Body of pancreas (tissue), 4 donors: ENCODE results near the gene TMEM229B. TPM values are rescaled to one million over a fixed set of nuclear protein-coding genes. Genes with fewer than 3 reads are reported as not detected.

Source experiments
- ATAC-seq: fragments of 150-250 bp; one replicate; pipeline ENCODE4 v1.9.1; 2016
- DNase-seq, 4 donors: peaks; one replicate each; pipeline ENCODE4 v3.0.0-alpha.2; 2019
- H3K27ac ChIP-seq, 4 donors: fragments of 200-600 bp; sonication (generic); 1 replicate in 3 of 4; 2 replicates in 1 of 4; pipeline versions ENCODE4 v1.5.1 to v1.6.1; 2016 to 2019; ENCODE audit warnings: mild to moderate bottlenecking in 1 of 4, mixed read lengths in 1 of 4, moderate library complexity in 1 of 4
- H3K27me3 ChIP-seq, 2 donors: fragments of 200-600 bp; sonication (generic); one replicate each; pipeline ENCODE4 v1.6.0; 2016; ENCODE audit warnings: mild to moderate bottlenecking in 1 of 2
- H3K36me3 ChIP-seq, 2 donors: fragments of 200-600 bp; sonication (generic); replicated peaks in 1 of 2; 2 replicates each; pipeline ENCODE4 v1.5.1; 2016; ENCODE audit warnings: low read depth in 2 of 2; ENCODE audit not compliant: insufficient read depth in 1 of 2
- H3K4me1 ChIP-seq: fragments of 200-600 bp; sonication (generic); one replicate; pipeline ENCODE4 v1.6.0; 2016
- H3K4me3 ChIP-seq, 2 donors: fragments of 200-600 bp; sonication (generic); 1 replicate in 1 of 2; 2 replicates in 1 of 2; pipeline ENCODE4 v1.5.1; 2016 to 2019
- H3K9me3 ChIP-seq, 3 donors: fragments of 200-600 bp; sonication (generic); 1 replicate in 2 of 3; 2 replicates in 1 of 3; pipeline ENCODE4 v1.5.1; 2016
- POLR2A ChIP-seq, 3 donors: fragments of 450-650 bp; IDR thresholded peaks; one replicate each; pipeline ENCODE4 v1.6.1; 2016; ENCODE audit warnings: antibody characterized with exemption in 3 of 3, mild to moderate bottlenecking in 2 of 3
- WGBS, 2 donors: methylation state at CpG; one replicate each; pipeline ENCODE4 v1.1.5; 2017; 5-methylcytosine and 5-hydroxymethylcytosine counted together
- intact Hi-C: fragments of 100-400 bp; cut with DNase I; formaldehyde crosslinking; loops from one replicate; pipeline ENCODE4 v1.15.1; 2023
- microRNA-seq, 2 donors: library from miRNA; unstranded; fragments of <30 nt; microRNA quantifications; one replicate each; pipeline ENCODE4, GENCODE V29; 2016; ENCODE audit warnings: borderline number of aligned reads in 2 of 2, borderline replicate concordance in 2 of 2
- small RNA-seq: library from RNA; depleted of rRNA; stranded (forward); fragments of <200 nt; gene quantifications from one replicate; pipeline ENCODE3, GENCODE V24; 2016
- total RNA-seq, 2 donors: library from RNA; depleted of rRNA; stranded (reverse); fragments of >200 nt; gene quantifications; one replicate each; pipeline ENCODE4 v1.1.0, GENCODE V29; 2016
- TF ChIP-seq, protein P1 (sequence below), 7 experiments: fragments of 450-650 bp in 4 of 7; fragments of 200-600 bp in 3 of 7; sonication (generic) in 3 of 7; IDR thresholded peaks; one replicate each; pipeline ENCODE4 v1.5.1; 2016 to 2019; ENCODE audit warnings: antibody characterized with exemption in 7 of 7

The TMEM229B gene
- total RNA-seq, 2 donors from 2014 or later = 2.0 to 4.4 TPM

DNA sequence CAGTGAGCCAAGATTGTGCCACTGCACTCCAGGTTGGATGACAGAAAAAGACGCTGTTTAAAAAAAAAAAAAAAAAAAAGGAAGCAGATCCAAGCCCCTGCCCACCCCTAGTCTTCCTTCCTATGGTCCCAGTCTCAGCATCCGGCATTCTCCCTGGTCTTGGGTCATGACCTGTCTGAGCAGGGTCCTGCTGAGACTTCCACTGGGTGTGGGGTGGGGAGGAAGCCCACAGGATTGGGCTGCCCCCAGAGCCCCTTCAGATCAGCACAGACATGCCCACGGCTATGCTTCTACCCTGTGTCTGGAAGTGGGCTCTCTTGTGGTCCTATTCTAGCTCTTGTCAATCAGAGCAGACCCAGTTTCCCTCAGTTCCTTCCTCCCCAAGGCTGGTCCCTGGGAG lies 64.0 kb downstream of the TMEM229B start:
- intact Hi-C loops = loop anchor here (10.0 kb wide), 1 partner anchor 150 kb away; no protein-coding TSS in a partner anchor
- Histone ChIP-seq H3K36me3 (no peaks in the 10 kb centered on the region), H3K27me3 (no peaks in the 10 kb centered on the region), H3K4me1 (peaks cover 21% of the 10 kb centered on the region), H3K4me3 (no peak overlapping the region), H3K27ac (no peak overlapping the region), H3K9me3 (no peaks in the 10 kb centered on the region)
- no peak for DNase-seq
- WGBS, 2 donors = 66 to 70% methylated on average over 2 to 3 of the region's 3 CpGs
- TF ChIP-seq, protein P1, sequence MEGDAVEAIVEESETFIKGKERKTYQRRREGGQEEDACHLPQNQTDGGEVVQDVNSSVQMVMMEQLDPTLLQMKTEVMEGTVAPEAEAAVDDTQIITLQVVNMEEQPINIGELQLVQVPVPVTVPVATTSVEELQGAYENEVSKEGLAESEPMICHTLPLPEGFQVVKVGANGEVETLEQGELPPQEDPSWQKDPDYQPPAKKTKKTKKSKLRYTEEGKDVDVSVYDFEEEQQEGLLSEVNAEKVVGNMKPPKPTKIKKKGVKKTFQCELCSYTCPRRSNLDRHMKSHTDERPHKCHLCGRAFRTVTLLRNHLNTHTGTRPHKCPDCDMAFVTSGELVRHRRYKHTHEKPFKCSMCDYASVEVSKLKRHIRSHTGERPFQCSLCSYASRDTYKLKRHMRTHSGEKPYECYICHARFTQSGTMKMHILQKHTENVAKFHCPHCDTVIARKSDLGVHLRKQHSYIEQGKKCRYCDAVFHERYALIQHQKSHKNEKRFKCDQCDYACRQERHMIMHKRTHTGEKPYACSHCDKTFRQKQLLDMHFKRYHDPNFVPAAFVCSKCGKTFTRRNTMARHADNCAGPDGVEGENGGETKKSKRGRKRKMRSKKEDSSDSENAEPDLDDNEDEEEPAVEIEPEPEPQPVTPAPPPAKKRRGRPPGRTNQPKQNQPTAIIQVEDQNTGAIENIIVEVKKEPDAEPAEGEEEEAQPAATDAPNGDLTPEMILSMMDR (IDR thresholded peaks at IDR 0.05) = no peak
- no peak for TF ChIP-seq POLR2A (IDR thresholded peaks at IDR 0.05)
- ATAC-seq = no peak

DNA sequence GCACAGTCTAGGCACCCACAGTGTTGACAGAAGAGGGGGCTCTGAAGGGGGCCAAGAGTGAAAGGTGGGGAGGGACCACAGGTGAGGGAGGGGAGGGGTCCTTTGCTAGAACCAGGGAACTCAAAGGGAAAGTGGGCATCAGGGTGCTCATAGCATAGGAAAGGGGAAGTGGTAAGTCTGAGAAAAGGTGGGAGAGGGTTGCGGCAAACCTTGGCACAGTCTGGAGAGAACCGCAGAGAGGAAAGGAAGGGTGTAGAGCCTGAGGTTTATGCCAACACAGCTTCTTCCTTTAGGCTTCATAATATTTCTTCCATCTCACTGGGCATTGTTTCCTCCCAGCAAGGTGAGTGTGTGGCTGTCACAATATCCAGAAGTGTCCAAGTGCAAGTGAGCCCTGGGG lies 65.1 kb downstream of the TMEM229B start:
- no peak for TF ChIP-seq POLR2A (IDR thresholded peaks at IDR 0.05)
- TF ChIP-seq, protein P1 (IDR thresholded peaks at IDR 0.05) = no peak
- no peaks in the 10 kb centered on the region for H3K27me3 ChIP-seq
- no peak overlapping the region for H3K27ac ChIP-seq
- ATAC-seq = no peak
- no peak for DNase-seq
- peaks cover 13% of the 10 kb centered on the region for H3K4me1 ChIP-seq
- no peaks in the 10 kb centered on the region for H3K9me3 ChIP-seq
- no peaks in the 10 kb centered on the region for H3K36me3 ChIP-seq
- no peak overlapping the region for H3K4me3 ChIP-seq
- intact Hi-C loops = loop anchor here (10.0 kb wide), 1 partner anchor 151 kb away; no protein-coding TSS in a partner anchor
- WGBS, 2 donors = 65 to 70% methylated on average over 2 of the region's 2 CpGs

DNA sequence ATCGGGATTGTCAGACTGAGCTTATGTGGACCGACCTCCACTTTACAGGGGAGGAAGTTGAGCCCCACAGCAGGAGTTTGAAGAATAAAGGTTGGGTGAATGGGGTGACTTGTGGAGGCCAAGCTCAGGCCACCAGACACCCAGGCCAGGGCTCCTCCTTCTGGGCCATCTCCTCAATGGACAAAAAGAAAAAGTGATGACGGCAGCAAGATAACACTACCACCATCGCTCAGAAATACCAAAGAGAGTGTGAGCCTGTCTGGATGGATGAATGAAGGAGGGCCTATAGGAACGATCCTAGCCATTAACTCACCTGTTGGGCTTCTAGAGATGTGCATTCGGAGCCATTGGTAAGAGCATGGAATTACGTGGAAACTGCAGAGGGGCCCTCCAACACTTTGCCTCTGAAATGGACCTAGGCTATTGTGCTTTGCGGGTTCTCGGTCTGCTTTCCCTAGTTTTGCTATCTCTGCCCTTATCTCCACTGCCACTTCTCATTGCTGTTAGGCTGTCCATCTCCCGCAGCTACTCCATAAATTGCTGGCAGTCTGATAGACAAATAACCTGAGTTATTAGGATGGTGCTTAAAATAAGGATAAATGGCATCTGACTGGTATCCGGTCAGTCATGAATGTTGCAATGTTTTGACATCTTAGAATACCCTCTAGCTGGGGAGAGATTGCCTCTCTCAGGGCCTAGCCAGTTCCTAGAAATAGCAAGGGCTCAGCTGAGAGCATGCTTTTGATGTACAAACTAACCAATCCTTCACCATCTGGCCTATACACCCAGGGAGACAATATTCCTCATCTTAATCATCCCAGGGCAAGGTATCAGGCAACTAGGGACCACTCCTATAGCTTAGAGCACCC lies 66.9 kb downstream of the TMEM229B start:
- Histone ChIP-seq H3K27ac (no peak overlapping the region), H3K4me3 (no peak overlapping the region), H3K36me3 (no peaks in the 10 kb centered on the region), H3K9me3 (no peaks in the 10 kb centered on the region), H3K4me1 (peaks cover 2% of the 10 kb centered on the region), H3K27me3 (no peaks in the 10 kb centered on the region)
- intact Hi-C loops = loop anchor here (10.0 kb wide), 1 partner anchor 153 kb away; no protein-coding TSS in a partner anchor
- no peak for ATAC-seq
- TF ChIP-seq POLR2A (IDR thresholded peaks at IDR 0.05) = no peak
- TF ChIP-seq, protein P1 (IDR thresholded peaks at IDR 0.05) = no peak
- WGBS, 2 donors = 87 to 90% methylated on average over 11 of the region's 11 CpGs
- no peak for DNase-seq

Small RNA genes within 50 kb of the gene (microRNA-seq; reads per million reads assigned to microRNA genes)
- 0 reads per million in 2 donors for gene MIR5694

Small RNA genes within 50 kb of the gene (small RNA-seq; reads per million reads assigned to genes)
- not detected for gene MIR5694

Other genes starting within 250 kb of the TMEM229B start
- 10 to 100 TPM in 1 of 2 donors, 1 to 10 TPM in 1; 6.9 to 11.4 TPM for gene PALS1, start 247.3 kb downstream of the TMEM229B start, total RNA-seq
- 10 to 100 TPM; 39.7 to 40.9 TPM for gene ATP6V1D, start 128.9 kb downstream of the TMEM229B start, total RNA-seq
- gene EIF2S1, start 128.4 kb downstream of the TMEM229B start, total RNA-seq = 10 to 100 TPM; 17.5 to 45.9 TPM
- 1 to 10 TPM; 7.5 to 9.2 TPM for gene PLEK2, start 76.6 kb downstream of the TMEM229B start, total RNA-seq
- gene PLEKHH1, start 44.6 kb upstream of the TMEM229B start, total RNA-seq = 10 to 100 TPM; 32.7 to 54.7 TPM
- gene PIGH, start 111.5 kb upstream of the TMEM229B start, total RNA-seq = 10 to 100 TPM; 14.2 to 30.1 TPM
- 1 to 10 TPM; 3.6 to 4.6 TPM for gene ARG2, start 131.2 kb upstream of the TMEM229B start, total RNA-seq
- 10 to 100 TPM; 24.4 to 41.2 TPM for gene VTI1B, start 185.9 kb upstream of the TMEM229B start, total RNA-seq
- gene RDH11, start 207.0 kb upstream of the TMEM229B start, total RNA-seq = 10 to 100 TPM; 19.4 to 26.2 TPM
- gene RDH12, start 213.2 kb upstream of the TMEM229B start, total RNA-seq = 1 to 10 TPM; 2.0 to 3.6 TPM